ENCODE results near the gene MATCAP1. TPM values are rescaled to one million over a fixed set of nuclear protein-coding genes. Genes with fewer than 3 reads are reported as not detected.

The MATCAP1 gene
- total and polyA plus RNA-seq, 2 of the 13 experiments (the other 11 are each of a cell fraction or from before 2014, with no cell fraction given), result 11.2 to 24.5 TPM

- TF ChIP-seq ZNF317 (CRISPR knock-in tag; IDR thresholded peaks at IDR 0.05) (peak; percentile 18; the same call in 1 of the 2 replicates), BORCS8-MEF2B (CRISPR knock-in tag; IDR thresholded peaks at IDR 0.05) (no peak; the same call in 1 of the 2 replicates), FOXO4 (CRISPR knock-in tag; conservative IDR thresholded peaks at IDR 0.05) (0 out of 2 replicates have a peak, but pooled peaks have one; percentile 20), SMC3 (IDR thresholded peaks at IDR 0.05; ENCODE audit: low read length) (peak; percentile 23; the same call in 1 of the 2 replicates), HNF4G (IDR thresholded peaks at IDR 0.05; ENCODE audit: borderline replicate concordance, low read depth, low read length) (no peak), HNF4G (CRISPR knock-in tag; IDR thresholded peaks at IDR 0.05; ENCODE audit: borderline replicate concordance, low read depth) (no peak), ZNF17 (CRISPR knock-in tag; IDR thresholded peaks at IDR 0.05) (no peak), POGZ (CRISPR knock-in tag; IDR thresholded peaks at IDR 0.05) (no peak), ATRX (CRISPR knock-in tag; IDR thresholded peaks at IDR 0.05; ENCODE audit: borderline replicate concordance) (no peak), NR2C2 (CRISPR knock-in tag; IDR thresholded peaks at IDR 0.05; ENCODE audit: borderline replicate concordance) (0 out of 2 replicates have a peak, but pooled peaks have one; percentile 21), HNRNPL (IDR thresholded peaks at IDR 0.05; ENCODE audit: low read depth, low read length) (0 out of 2 replicates have a peak, but pooled peaks have one; percentile 24), IKZF4 (CRISPR knock-in tag; IDR thresholded peaks at IDR 0.05; ENCODE audit: borderline replicate concordance, low read depth, not compliant biosample characterization) (no peak), GZF1 (CRISPR knock-in tag; IDR thresholded peaks at IDR 0.05) (no peak), GTF3A (CRISPR knock-in tag; conservative IDR thresholded peaks at IDR 0.05) (0 out of 2 replicates have a peak, but pooled peaks have one; percentile 56)
- TF ChIP-seq, protein P1, sequence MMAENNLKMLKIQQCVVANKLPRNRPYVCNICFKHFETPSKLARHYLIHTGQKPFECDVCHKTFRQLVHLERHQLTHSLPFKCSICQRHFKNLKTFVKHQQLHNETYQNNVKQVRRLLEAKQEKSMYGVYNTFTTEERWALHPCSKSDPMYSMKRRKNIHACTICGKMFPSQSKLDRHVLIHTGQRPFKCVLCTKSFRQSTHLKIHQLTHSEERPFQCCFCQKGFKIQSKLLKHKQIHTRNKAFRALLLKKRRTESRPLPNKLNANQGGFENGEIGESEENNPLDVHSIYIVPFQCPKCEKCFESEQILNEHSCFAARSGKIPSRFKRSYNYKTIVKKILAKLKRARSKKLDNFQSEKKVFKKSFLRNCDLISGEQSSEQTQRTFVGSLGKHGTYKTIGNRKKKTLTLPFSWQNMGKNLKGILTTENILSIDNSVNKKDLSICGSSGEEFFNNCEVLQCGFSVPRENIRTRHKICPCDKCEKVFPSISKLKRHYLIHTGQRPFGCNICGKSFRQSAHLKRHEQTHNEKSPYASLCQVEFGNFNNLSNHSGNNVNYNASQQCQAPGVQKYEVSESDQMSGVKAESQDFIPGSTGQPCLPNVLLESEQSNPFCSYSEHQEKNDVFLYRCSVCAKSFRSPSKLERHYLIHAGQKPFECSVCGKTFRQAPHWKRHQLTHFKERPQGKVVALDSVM (CRISPR knock-in tag; IDR thresholded peaks at IDR 0.05), result no peak
- TF ChIP-seq, protein P2, sequence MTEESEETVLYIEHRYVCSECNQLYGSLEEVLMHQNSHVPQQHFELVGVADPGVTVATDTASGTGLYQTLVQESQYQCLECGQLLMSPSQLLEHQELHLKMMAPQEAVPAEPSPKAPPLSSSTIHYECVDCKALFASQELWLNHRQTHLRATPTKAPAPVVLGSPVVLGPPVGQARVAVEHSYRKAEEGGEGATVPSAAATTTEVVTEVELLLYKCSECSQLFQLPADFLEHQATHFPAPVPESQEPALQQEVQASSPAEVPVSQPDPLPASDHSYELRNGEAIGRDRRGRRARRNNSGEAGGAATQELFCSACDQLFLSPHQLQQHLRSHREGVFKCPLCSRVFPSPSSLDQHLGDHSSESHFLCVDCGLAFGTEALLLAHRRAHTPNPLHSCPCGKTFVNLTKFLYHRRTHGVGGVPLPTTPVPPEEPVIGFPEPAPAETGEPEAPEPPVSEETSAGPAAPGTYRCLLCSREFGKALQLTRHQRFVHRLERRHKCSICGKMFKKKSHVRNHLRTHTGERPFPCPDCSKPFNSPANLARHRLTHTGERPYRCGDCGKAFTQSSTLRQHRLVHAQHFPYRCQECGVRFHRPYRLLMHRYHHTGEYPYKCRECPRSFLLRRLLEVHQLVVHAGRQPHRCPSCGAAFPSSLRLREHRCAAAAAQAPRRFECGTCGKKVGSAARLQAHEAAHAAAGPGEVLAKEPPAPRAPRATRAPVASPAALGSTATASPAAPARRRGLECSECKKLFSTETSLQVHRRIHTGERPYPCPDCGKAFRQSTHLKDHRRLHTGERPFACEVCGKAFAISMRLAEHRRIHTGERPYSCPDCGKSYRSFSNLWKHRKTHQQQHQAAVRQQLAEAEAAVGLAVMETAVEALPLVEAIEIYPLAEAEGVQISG (CRISPR knock-in tag; IDR thresholded peaks at IDR 0.05), result 0 out of 2 replicates have a peak, but pooled peaks have one; percentile 19
- TF ChIP-seq, protein P3, sequence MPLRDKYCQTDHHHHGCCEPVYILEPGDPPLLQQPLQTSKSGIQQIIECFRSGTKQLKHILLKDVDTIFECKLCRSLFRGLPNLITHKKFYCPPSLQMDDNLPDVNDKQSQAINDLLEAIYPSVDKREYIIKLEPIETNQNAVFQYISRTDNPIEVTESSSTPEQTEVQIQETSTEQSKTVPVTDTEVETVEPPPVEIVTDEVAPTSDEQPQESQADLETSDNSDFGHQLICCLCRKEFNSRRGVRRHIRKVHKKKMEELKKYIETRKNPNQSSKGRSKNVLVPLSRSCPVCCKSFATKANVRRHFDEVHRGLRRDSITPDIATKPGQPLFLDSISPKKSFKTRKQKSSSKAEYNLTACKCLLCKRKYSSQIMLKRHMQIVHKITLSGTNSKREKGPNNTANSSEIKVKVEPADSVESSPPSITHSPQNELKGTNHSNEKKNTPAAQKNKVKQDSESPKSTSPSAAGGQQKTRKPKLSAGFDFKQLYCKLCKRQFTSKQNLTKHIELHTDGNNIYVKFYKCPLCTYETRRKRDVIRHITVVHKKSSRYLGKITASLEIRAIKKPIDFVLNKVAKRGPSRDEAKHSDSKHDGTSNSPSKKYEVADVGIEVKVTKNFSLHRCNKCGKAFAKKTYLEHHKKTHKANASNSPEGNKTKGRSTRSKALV (CRISPR knock-in tag; IDR thresholded peaks at IDR 0.05), result no peak
- TF ChIP-seq, protein P4, sequence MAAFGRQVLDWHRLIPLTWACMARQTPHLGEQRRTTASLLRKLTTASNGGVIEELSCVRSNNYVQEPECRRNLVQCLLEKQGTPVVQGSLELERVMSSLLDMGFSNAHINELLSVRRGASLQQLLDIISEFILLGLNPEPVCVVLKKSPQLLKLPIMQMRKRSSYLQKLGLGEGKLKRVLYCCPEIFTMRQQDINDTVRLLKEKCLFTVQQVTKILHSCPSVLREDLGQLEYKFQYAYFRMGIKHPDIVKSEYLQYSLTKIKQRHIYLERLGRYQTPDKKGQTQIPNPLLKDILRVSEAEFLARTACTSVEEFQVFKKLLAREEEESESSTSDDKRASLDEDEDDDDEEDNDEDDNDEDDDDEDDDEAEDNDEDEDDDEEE (CRISPR knock-in tag; IDR thresholded peaks at IDR 0.05), result 0 out of 2 replicates have a peak, but pooled peaks have one; percentile 34
Observed at GRCh38 chr16:67169642-67170167, 14.1 kb downstream of the MATCAP1 start (continued).

All from HepG2 (cell line).